Measurements from ENCODE around the gene GALNS.

The GALNS gene

DNA sequence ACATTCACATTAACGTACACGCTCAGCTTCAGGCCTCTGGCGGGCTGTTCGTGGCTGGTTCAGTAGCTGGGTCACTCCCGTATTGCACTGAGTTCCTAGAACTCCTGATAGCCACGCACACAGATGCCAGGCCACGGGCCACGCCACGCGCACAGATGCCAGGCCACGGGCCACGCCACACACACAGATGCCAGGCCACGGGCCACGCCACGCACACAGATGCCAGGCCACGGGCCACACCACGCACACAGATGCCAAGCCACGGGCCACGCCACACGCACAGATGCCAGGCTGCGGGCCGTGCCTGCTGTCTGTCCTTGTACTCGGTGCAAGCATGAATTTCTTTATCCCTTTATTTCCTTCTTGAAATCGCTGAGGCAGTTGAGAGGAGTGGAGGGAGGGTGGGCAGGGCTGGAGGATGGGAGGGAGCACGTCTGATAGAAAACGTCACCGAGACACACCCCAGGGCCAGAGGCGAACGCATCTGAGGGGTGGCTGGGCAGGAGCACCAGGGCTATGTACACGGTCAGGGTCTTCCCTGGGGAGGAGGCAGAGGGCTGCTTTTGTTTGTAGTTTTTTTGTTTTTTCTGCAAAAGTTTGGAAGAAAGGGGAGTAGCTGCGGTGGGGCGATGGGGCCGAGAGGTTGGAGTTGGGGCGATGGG lies 18.3 kb upstream of the GALNS start:
- no peak for DNase-seq

DNA sequence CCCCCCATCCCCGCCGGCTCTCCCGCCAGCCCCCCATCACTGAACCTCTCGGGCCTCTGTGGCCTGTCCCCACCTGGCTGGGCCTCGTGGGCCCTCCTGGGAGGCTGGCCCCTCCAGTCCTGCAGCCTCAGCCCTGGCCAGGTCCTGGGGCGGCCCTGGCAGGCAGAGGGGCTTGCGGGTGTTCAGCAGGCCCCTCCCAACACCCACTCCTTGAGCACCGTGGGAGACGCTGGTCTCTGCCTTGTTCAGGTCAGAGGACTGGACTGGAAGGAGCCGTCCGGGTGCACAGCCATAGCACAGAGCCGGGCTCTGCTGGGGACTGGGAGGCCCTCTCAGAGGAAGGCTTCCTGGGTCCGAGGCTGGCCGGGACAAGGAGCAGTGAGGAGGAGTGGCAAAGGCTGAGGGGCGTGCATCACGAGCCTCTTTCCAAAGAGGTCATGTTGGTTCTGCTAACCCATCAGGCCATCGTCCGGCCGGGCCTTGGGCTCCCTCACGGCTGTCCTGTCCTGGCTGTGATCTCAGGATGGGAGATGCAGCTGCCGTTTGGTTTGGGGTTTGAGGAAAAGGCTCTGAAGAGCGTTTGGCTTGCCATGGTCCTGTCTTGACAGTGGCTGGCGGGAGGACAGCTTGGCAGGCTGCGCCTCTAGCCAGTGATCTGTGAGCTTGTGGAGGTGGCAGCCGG lies 16.0 kb upstream of the GALNS start:
- no peak for DNase-seq

DNA sequence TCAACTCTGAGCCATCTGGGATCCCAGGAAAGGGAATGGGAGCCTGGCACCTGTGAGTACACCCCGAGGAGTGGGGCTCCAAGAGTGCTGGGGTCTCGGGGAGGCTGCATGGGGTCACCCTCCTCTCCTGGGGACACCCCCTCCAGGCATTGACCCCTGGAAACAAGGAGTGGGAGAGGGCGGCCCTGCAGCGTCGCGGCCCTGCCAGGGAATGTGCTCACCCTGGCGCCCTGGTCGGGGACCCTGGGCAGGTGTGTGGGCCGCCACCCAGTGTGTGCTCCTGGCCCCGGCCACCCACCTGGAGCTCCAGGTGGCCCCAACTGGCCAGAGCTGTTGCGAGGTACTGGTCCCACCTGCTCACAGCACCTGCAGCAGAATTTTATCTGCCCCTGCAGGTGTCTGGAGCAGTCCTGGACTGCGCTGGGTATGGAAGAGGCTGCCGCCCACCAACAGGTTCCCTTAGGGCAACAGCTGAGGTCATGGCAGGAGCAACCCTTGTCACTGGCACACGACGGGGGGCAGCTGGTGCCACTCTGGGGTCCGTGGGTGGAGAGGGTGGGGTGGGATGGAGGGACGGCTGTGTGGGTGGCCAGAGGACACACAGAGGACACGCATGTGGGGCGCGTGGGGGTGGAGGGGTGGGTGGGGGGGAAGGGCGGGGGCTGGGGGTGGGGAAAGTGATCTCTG lies 15.1 kb upstream of the GALNS start:
- DNase-seq, result no peak

DNA sequence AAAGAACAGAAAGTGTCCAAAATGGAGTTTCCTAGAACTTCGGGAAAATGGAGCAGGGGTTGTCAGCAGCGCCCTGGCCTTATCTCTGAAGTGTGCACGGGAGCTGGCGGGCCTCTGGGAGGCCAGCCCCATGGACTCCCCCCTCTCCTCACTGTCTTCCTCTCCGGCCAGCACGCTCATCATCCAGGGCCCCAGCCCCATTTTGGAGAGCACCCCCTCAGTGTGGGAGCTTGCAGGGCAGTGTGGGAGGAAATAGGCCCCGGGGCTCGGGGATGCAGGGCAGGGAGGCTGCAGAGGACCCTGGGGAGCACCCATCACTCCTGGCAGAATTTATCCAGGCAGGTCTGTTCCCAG lies 14.6 kb upstream of the GALNS start:
- DNase-seq, result no peak

DNA sequence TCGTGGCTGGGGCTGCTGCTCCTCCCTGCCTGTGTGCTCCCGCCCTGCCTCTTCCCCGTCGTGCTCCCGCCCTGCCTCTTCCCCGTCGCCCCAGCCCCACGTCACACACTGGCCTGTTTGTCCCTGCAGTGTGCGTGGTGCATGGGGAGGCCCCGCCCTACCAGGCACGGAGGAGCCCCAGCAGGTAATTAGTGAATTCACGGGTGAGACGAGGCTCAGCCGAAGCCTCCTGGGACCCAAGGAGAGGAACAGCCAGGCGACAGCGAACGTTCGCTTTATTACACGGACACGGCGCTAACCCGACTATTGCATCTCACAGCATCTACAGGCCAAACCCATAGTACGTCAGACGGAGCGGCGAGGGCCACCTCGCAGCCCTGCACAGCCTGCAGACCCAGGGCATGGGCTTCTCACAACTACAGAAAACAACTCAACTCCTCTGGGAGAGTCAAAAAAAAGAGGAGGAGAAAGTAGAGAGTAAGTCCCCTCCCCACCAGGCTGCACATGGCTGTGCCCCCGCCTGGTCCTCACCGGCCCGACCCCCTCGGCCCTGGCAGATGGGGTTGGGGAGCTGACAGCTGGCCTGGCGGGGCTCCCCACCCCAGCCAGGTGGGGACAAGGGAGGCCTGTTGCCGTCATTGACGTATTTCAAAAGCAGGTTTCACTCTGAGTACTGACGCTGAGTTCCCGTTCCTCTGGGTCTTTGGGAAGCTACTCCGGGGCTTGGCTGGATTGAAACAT lies 14.0 kb upstream of the GALNS start:
- DNase-seq, result no peak

DNA sequence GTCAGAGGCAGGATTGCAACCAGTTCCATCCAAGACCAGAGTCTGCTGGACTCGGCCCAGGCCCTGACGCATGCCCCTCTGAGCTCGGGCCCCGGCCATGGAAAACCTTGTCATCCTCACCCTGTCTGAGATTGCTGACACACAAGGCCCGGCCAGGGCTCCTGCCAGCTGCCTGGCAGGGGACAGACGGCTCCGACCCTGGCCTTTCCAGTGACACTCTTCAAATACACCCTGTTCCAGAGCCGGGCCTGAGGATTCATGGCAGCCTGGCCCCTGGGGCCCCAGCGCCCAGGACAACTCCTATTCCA lies 12.9 kb upstream of the GALNS start:
- DNase-seq, result no peak

DNA sequence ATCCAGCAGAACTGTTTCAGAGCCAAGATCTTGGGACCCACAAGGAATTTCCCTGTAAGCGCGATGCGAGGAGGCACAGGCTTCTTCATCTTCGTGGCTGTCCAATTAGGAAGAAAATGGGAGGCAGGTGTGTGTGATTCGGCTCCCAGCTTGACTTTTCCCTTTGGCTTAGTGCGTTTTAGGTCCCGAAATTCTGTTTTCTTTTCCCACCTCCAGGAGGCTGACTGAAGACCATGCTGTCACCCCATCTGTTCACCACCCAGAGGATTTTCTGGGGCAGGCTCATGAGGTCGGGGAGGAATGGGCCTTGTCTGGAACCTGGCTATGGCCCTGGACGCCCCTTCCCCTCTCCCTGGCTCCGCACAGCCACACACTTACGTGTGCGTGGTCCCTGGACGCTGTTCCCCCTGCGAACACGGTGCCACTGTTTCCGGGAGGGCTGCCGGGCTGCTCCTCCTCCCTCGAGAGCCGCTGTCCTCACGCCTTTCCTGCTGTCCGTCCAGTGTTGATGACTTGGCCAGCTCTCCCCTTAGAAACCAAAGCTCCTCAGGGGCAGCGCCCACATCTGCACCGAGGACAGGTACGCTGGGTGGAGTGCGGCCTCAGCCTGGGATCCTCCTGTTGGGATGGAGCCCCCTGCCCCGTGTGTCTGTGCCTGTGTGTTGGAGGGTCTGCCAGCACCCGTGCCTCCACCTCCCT lies 12.4 kb upstream of the GALNS start:
- no peak for DNase-seq

DNA sequence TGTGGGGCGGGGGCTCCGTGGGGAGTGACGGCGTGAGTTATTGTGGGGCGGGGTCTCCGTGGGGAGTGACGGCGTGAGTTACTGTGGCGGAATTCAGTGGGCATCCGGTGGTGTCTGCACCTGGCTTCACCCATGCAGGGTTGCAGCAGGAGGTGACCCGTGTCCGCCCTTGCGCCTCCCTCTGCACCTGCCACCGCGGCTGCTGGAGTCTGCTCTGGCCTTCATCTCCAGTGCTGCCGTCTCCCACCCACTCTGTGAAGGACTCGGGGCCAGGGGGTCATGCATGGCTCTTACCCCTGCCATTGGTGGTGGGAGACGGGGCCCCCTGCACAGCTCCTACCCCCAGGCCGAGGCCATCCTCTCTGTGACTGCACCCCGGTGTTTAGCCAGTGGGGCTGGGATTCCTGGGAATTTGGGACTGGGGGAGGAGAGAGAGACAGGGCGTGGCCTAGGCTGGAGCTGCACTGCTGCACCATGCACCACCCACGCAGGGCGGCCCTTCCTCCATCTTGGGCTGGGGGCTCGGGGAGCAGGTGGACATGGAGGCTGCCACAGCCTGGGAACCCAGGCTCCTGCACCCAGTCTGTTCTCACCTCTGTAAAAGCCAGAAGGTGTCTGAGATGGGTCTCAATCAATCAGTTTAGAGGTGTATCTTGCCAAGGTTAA lies 11.0 kb upstream of the GALNS start:
- DNase-seq, result no peak

DNA sequence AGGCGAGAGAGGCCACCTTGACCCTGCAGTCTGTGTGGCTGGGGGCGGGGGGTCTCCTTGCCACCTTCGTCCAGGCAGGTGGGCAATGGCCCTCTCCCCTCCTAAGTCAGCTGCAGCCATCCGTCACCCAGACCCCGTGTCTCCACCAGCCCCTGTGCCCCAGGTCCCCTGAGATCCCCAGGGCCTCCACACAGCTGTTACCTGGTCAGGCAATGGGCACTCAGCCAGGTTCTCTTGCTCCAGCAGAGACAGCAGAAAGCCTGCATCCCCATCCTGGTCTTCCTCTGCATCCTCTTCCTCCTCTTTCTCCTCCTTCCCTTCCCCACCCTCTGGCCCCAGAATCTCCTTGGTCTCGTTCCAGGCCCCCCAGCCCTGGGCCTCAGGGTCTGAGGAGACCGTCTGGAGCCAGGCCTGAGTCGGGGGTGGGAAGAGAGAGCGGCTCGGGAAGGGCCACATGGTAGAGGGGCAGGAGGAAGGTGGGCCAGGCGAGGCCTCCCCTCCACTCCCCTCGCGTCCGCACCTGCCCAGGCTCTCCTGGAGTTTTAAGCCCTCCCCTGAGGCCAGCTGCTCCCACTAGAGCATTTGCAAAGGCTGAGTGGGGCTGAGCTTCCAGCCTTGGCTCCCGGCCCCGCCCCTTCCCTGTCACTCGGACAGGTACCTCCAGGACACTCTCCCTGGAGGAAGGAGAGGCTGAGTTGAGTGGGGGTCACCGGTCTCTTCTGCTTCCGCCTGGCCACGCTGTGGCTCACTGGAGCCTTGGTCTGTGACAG lies 9.6 kb upstream of the GALNS start, which contains the start of gene PABPN1L:
TSS of gene PABPN1L (minus strand) at position 510 of the 770 bp plus-strand sequence. CDS start at position 456, 54 bp downstream.
- no peak for DNase-seq

DNA sequence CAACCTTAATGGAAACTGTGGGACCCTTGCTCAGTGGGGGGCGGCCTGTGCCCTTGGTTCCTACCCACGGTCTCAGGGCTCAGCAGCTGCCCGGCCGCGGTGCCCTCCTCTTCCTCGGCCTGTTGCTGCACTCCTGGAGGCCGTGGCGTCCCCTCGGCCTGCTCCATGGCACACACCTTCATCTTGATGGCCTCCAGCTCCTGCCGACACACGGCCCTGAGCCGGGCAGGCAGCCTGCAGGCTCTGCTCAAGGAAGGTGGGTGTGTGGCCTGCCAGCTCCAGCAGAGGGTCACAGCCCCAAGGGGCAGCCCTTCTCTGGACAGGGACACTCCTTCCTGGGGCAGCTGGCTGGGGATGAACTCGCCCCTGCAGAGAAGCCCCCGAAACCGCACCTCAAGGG lies 9.0 kb upstream of the GALNS start:
- DNase-seq, result no peak

DNA sequence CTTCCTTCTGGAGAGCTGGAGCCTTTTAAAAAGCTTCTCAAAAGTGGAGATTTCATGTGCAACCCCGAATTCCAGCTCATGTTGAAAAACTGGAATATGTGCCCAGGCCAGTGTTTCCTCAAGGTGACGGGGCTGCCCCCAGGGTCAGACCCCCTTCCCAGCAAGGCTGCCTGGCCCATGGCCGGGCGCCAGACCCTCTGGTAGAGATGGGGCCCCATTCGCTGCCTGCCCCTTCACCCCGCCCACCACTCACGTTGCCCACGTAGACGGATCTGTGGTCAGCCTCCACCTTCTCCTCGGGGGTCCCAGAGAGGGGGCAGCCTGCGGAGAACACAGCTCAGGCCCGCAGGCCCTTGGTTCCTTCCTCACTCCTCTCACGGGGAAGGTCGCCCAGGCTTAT lies 8.6 kb upstream of the GALNS start:
- no peak for DNase-seq

DNA sequence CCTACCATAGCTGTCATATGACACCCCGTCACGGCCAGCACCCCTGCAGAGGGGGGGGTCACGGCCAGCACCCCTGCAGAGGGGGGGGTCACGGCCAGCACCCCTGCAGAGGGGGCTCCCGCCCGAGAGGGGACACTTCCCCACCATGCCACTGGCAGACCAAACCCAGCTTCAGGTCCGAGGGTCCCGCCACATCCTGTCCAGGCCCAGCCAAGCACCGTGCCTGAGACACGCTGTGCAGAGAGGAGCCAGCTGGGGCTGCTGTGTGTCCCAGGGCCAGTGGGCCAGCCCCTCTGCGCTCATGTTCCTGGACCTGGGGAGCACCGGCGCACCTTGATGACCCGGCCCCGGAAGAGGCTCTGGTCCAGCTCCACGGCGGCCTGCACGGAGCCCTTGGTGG lies 7.8 kb upstream of the GALNS start:
- DNase-seq, result no peak

DNA sequence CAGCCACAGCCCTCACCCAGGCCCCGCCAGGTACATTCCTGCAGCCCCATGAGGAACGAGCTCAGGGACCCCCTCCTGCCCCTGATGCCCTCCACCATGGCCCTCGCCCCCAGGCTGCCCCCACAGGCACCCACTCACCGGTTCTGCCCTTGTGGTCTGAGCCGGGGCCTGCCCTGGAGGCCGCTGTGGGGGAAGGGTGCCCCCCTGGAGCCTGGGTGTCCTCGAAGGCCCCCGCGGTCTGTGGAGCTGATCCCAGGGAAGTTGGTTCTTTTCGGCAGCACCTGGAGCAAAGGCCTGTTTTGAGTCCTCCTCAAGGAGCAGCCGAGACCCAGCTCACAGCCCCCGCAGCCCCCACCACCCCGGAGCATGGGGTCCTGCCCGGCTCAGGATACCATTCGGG lies 7.4 kb upstream of the GALNS start:
- no peak for DNase-seq

DNA sequence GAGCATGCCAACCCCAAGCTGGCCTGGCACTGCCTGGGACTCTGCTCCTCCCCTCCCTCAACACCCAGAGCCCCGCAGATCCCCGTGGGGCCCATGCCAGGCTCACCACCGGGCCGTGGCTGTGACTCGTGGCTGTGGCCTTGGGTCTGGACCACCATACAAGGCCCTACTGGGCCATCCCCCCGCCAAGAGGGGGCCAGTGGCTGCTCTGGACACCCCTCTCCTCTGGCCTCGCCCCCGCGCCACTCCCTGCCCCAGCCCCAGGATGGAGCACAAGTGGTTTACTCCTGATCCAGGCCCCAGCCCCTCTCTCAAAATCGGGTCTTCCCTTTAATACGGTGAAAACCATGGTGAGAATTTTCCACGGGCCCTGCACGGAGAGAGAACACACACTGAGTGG lies 6.7 kb upstream of the GALNS start:
- DNase-seq, result no peak

DNA sequence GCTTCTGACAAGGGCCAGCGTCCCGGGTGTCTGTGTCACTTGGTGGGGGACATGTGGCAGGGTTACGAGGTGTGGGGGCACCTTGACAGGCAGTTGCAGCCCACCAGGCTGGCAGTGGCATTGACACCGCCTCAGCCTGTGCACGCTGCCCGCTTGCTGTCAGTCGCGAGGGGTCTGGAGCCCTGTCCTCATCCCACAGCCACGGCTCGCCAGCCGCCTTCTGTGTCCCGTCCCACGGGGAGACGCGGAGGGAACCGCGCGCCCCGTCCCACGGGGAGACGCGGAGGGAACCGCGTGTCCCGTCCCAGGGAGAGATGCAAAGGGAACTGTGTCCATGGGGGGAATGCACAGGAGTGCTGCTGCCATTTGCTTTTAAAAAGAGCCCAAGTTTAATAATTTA lies 6.2 kb upstream of the GALNS start:
- DNase-seq, result no peak

DNA sequence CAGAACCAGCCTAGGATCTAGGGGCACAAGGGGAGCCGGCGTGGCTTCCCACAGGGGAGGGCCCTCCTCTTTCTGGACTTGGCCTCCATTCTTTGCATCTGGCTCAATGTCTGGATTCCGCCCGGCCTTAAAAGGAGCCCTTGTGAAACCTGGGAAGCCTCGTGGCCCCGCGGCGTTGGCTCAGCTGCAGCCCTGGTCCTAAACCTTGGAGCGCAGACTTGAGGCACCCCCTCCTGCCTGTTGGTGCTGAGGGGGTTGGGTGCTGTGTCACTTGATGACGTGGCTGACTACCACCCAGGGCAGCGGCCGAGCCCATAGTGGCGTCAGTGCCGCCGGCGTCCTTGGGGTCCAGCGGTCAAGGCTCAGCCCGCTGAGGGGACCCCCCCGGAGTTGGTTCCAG lies 4.6 kb upstream of the GALNS start:
- no peak for DNase-seq

DNA sequence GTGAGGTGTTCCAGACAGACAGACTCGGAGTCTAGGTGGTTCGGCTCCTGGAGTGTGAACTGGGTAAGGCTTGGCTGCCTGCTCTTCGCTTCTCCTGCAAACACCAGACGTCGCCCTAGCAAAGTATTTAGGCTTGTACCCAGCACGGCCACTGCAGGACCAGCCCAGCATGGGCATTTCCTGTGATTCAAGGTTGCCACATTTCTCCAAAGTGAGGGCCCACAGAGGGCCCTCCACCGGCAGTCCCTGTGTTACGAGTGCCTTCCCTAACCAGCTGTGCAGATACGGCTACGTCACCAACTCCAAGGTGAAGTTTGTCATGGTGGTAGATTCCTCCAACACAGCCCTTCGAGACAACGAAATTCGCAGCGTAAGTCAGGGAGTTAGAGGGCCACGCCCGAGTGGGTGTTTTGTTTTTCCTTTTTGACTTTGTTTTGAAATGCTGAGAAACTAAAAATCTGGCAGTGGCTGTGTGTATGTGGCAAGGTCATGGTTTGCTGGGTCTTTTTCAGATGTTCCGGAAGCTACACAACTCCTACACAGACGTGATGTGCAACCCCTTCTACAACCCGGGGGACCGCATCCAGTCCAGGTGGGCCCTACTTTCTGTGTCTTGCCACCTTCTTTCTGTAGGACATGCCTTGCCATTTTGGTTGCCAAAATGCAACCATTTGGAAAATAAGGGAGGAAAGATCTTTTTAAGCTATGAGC lies 2.8 kb upstream of the GALNS start:
- DNase-seq, result no peak

DNA sequence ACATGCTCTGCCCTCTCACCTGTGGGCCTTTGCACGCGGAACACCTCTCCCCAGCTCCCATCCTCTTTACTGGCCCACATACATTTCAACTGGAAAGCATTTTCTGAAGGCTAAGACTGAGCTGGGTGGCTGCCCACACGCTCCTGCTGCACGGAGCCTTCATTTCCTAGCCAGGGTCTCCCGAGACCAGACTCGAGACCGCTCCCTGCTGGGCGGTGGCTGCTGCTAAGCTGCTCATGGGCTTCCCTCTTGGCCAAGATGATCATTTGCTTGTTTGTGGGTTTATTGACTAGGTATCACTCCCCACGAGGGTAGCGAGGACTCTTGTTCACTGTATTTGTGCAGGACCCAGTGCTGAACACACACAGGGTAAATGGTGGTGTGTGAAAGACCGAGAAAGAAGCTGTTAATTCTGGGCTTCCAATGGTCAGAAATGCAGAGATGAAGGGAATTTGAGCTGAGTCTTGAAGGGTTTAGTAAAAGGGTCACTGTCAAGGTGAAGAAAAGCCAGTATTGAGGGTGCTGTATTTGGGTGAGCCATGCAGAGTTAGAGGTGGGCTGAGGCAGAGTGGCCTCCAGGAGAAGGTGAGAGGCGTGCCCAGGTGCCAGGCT lies 1.1 kb upstream of the GALNS start:
- DNase-seq, result no peak

DNA sequence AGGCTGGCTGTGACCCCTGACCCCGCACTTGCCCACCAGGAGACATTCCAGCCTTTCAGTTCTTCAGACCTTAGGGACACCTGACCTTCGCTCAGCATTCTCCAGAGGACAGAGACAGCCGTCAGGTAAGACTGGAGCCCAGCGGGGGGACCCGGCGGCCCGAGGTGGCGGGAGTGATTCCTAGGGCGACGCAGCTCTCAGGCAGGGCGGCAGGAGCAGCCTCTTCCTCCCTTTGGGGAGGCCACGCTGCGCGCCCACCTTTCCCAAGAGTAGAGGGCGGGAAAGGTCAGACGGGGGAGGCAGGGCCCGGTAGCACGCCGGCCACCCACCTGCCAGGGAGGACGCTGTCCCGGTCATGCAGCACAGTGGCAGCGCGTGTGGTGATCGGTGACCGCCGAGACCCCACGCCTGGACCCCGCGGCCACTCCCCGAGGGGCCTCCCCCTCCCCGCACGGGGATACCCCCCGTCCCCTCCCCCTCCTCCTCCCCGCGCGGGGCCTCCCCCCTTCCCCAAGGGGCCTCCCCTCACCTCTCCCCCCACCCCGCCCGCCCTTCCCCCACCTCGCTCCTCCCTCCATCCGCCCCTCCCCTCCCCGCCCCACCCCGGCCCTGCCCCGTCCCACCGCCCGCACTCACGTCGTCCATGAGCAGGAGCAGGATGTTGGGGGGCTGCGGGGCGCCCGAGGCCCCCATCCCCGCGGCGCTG lies 472 bp downstream of the GALNS start:
- DNase-seq, result no peak

DNA sequence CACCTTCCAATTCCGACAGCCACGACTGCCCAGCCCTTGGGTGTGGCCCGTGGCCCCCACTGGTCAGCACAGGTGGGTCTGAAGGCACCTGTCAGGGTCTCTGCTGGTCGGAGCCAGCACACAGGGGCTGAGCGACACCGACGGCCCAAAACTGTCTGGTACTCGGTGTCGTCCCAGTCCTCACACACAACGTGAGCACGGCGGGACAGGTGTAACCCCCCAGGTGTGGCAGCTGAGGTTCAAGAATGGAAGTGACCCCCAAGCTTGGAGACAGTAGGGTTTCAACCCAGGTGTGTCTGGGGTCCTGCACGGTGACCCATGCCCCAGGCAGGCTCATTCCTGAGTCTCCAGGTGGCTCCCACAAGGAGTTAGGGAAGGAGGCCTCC lies 1.0 kb downstream of the GALNS start:
- no peak for DNase-seq
